Kasumi-1 (cell line): ENCODE results near the gene ZNF227.
"Not testable (repeated sequence)": the region's sequence is repeated elsewhere in the genome, so short reads cannot be mapped to it uniquely, and the experiment has no call there.

Experiments
- DNase-seq, 2 experiments: peaks; one replicate each; lab custom pipeline; 2025; lab: John Stamatoyannopoulos, UW

ZNF227 gene

DNA sequence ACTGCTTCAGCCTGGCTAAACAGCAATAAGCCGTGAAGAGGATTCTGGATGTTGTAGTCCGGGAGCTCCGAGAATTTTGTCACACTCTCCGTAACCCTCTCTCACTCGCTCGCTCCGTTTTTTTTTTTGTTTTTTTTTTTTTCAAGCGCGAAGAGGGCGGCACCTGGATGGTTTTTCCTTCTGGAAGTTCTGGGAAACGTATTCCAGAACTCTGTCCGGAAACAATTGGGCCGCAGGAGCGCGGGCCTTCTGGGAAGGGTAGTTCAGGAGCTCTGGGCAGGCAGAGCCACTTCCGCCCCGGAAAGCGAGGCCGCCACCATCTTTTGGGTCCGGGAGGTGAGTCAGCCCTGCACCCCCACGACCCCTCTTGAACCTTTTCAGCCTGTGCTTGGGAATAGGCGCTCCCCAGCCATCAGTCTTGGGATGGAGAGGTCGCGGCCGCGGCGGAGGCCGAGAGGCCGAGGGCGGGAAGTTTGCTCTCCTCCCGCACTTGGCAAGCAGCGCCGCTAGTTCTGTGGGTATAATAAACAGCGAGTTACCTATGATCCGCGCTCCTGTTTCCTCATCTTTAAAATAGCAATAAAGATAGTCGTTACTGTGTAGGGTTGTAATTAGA, at the start of gene ZNF227:
ZNF227 (plus strand) TSS at position 283 of the 616 bp plus-strand sequence. CDS start 5,261 bp downstream, outside the sequence.
- peak; percentile 85 to 87 for DNase-seq

DNA sequence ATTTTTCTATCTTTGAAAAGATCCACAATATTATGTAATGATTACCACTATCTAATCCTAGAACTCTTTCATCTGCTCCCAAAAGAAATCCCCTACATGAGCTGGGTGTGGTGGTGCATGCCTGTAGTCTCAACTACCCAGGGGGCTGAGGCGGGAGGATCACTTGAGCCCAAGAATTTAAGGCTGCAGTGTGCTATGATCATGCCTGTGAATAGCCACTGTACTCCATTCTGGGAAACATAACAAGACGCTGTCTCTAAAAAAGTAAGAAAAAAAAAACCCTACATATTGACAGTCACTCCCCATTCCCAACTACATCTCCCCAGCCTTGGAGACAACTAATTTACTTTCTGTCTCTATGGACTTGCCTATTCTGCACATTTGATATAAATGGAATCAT, 48.5 kb upstream of the ZNF227 start:
- no peak for DNase-seq

DNA sequence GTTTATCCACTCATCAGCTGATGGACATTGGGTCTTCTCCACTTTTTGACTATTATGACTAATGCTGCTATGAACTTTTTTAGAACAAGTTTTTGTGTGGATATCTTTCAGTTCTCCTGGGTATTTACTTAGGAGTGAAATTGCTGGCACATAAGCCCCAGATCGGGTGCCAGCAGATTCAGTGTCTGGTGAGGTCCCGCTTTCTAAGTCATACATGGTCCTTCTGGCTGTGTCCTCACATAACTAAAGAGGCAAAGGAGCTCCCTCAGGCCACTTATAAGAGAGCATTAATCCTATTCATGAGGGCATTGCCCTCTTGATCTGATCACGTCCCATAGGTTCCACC, 48.0 kb upstream of the ZNF227 start:
- DNase-seq: no peak

DNA sequence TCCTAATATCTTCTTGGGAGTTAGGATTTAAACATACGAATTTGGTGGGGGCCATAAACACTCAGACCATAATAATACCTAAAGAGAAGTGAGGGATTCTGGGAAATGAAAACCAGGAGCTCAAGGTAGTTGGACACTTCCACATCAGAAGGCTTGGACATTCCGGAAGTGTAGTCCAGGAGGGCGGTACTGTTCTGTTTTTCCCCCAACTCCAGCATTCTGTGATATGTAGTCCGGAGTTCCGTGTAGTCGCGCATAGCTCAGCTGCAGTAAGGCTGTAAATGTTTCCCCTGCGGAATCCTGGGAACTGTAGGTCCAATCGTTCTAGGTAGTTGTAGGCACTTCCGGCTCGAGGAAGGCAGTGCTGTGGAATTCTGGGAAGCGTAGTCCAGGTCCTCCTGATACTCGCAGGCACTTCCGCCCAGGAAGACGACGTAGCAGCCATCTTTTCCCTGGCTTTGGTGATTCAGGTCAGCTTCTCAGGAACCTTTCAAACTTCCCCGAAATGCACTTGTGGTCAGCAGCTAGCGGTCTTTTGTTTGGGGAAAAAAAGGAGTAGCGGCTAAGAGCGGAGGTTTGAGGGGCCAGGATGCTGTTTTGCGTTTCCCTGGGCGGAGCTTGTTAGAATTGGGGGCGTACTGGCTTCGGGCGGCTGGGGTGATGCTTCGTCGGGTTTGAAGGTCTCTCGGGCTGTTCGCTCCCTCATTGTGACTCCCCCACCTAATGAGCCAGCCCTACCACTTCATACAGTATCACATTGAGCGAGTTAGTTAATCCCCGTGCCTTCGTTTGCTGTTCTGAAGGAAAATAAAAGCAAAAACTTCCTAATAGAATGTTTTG, 47.4 kb upstream of the ZNF227 start, which contains the start of gene ZNF226:
ZNF226 (plus strand) TSS at position 428 of the 840 bp plus-strand sequence. CDS start 4,981 bp downstream, outside the sequence.
- peak; percentile 99 to 100 for DNase-seq

DNA sequence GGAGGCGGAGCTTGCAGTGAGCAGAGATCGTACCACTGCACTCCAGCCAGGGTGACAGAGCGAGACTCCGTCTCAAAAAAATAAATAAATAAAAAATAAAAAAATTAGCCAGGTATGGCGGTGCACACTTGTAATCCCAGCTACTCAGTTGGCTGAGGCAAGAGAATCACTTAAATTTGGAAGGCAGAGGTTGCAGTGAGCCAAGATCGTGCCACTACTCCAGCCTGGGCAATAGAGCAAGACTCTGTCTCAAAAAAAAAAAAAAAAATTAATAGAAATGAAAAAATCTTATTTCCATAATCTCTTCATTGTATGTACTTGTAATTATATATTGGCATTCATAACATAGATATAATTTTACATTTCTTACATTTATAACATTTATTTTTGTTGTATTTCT, 41.7 kb upstream of the ZNF227 start:
- not testable (repeated sequence) for DNase-seq

DNA sequence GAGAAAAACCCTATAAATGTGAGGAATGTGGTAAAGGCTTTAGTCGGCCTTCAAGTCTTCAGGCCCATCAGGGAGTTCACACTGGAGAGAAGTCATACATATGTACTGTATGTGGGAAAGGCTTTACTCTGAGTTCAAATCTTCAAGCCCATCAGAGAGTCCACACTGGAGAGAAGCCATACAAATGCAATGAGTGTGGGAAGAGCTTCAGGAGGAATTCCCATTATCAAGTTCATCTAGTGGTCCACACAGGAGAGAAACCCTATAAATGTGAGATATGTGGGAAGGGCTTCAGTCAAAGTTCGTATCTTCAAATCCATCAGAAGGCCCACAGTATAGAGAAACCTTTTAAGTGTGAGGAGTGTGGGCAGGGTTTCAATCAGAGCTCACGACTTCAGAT, 35.7 kb upstream of the ZNF227 start:
- no peak for DNase-seq

DNA sequence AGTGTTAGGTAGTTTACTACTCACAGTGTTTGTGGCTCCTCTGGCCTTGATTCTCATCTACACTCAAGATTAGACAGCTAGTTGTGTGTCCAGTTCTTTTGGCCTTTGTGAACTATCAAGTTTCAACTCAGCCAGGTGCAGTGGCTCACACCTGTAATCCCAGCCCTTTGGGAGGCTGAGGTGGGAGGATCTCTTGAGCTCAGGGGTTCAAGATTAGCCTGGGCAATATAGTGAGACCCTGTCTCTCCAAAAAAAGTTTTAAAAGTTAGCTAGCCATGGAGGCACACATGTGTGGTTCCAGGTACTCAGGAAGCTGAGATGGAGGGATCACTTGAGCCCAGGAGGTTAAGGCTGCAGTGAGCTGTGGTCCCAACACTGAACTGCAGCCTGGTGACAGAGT, 31.4 kb upstream of the ZNF227 start:
- no peak for DNase-seq

DNA sequence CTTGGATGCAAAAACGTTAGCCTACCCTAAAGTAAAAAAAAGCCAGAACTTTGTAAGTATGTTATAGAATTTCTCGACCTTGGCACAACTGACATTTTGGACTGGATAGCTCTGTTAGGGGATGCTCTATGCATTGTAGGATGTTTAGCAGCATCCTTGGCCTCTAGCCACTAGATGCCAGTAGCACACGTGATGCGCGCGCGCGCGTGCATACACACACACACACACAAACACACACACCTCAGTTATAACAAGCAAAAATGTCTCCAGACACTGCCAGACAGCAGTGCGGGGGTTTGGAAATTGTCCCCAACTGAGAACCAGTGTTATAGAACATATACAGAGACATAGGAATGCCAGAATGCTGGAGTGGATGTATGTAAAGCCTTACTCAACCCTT, 30.2 kb upstream of the ZNF227 start:
- no peak for DNase-seq

DNA sequence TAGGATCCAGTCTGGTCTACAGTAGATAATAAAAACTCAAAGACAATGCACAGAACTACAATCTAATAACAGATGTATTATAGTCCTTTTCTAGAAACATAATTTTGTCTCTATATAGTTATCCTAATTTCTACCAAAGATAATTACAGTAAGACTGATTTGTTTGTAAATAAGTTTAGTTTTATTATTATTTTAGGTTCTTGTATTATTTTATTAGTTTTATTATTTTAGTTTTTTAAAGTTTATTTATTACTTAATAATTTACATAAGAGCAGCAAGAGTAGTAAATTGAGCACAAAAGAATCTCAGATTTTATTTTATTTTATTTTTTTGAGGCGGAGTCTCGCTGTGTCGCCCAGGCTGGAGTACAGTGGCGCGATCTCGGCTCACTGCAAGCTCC, 22.3 kb upstream of the ZNF227 start:
- DNase-seq: no peak

DNA sequence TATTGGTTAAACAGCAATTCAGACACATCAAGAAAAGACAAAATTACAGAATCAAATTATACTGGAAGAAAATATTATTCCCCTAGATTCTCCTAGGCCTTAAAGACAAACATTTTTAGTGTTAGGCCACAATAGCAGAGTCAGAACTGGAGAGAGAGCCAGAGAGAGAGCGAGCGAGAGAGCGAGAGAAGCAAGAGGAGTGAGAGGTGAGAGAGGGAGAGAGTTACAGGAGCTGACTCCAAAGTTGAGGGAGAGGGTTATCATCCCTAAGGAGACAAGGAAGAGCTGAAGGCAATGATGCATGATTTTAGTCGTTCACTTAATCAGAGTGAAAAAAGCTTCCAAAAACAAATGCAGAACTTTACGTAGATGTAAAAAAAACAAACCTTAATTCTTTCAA, 20.2 kb upstream of the ZNF227 start:
- DNase-seq: no peak

DNA sequence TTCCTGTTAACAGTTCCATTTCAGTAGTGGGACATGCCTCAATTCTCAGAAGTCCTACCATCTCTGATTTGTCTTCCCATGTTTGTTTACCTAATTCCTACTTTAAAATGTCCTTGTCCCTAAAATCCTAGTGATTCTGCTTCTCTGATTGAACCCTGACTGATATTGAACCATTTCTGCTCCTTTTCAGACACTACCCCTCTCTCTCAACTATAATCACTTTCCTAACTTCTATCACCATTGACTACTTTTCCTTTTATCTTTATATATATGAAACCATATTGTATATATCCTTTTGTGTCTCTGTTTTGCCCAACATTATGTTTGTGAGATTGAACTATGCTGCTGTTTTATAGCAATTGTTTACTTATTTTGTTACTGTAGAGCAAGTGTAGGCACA, 15.6 kb upstream of the ZNF227 start:
- no peak for DNase-seq

DNA sequence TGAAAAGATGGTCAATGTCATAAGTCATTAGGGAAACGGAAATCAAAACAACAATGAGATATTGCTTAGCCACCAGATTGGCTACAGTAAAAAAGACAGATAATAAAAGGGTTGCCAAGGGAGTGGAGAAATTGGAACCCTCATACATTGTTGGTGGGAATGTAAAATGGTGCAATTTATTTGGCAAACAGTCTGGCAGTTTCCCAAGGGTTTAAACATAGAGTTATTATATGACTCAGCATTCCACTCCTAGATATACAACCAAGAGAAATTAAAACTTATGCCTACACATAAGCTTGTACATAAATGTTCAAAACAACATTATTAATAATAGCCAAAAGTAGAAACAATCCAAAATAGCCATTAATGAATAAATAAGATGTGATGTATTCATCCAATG, 9.9 kb upstream of the ZNF227 start:
- no peak for DNase-seq

DNA sequence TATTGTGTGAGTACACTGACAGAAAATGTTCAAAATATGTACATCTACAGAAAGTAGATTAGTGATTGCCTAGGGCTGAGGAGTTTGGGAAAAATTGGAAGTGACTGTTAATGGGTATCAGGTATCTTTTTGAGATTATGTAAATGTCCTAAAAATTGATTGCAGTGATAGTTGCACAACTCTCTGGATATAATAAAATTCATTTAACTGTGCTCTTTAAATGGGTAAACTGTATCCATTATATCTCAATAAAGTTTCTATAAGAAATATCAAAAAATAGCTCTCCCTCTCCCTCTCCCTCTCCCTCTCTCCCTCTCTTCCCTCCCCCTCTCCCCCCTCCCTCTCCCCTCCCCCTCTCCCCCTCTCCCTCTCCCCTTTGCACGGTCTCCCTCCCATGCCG, 9.4 kb upstream of the ZNF227 start:
- no peak for DNase-seq

DNA sequence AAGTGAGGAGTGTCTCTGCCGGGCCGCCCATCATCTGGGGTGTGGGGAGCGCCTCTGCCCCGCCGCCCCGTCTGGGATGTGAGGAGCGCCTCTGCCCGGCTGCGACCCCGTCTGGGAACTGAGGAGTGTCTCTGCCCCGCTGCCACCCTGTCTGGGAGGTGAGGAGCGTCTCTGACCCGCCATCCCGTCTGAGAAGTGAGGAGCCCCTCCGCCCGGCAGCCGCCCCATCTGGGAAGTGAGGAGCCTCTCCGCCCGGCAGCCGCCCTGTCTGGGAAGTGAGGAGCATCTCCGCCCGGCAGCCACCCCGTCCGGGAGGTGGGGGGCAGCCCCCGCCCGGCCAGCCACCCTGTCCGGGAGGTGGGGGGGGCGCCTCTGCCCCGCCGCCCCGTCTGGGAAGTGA, 8.5 kb upstream of the ZNF227 start:
- DNase-seq: not testable (repeated sequence)

DNA sequence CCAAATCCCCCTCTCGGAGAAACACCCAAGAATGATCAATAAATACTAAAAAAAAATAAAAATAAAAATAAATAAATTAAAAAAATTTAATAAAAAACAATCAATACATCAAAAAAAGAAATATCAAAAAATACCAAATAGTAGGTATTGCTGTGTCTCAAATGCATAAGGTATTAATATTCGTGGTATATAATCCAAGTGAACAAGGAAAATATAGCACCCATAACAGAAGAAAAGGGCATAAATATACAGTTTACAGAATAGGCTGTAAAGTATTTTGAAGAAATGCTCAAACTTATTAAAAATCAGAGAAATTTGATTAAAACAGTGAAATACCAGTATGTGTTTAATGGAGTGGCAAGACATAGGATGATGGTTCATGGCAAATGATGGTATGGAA, 7.6 kb upstream of the ZNF227 start:
- no peak for DNase-seq

DNA sequence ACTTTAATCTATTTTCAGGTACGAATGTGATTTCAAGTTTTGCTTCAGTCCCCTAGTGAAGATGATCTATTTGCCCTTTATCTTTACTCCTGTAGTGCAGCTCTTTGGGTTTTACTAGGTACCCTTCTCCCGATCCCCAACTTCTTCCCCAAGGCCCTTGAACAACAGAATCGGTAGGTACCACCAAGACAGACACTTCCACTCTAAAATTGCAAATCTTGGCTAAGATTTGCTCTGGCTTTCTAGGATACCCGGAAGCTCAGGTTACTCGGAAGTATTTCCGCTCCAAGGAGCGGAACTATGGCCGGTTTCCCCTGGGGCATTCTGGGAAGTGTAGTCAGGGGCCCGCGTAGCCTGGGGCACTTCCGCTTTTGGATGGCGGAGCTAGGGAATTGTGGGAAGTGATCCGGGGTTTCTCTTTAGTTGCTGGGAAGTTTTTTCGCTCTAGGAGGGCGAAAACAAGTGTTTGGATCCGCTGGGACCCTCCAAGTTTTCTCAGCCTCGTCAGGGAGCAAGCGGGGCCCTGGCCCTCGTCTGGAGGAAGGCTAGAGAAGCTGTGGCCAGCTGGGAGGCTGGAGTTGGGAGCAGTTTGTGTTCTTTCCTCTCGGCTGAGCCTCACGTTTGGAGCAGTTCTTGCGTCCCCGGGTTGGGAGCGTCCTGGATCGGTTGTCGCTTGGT, 5.1 kb upstream of the ZNF227 start:
- peak; percentile 95 to 98 for DNase-seq

DNA sequence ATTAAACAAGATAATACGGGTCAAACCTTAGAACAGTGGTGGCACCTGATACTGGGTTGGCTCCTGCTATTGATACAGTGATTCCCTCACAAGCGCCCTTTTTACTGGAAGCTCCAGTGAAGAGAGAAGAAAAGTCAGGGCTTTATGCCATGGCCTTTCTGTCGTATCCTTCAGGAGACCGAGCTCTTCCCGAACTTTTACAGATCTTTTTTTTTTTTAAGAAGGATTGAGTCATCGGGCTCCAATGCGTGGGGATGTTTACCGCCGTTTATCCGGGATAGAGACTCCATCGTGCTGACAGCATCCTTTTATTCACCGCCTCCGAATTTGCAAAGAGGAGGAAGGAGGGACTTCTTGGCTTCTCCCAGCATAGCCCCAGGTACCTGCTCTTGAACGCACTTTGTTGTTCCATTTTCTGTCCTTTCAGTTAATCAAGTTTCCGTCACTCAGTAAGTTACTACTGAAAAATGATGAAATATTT, 574 bp downstream of the ZNF227 start:
- peak in 1 of 2 experiments; percentile 45 for DNase-seq

DNA sequence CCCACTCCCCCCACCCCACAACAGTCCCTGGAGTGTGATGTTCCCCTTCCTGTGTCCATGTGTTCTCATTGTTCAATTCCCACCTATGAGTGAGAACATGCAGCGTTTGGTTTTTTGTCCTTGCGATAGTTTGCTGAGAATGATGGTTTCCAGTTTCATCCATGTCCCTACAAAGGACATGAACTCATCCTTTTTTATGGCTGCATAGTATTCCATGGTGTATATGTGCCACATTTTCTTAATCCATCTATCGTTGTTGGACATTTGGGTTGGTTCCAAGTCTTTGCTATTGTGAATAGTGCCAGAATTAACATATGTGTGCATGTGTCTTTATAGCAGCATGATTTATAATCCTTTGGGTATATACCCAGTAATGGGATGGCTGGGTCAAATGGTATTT, 7.6 kb downstream of the ZNF227 start:
- DNase-seq: not testable (repeated sequence)

DNA sequence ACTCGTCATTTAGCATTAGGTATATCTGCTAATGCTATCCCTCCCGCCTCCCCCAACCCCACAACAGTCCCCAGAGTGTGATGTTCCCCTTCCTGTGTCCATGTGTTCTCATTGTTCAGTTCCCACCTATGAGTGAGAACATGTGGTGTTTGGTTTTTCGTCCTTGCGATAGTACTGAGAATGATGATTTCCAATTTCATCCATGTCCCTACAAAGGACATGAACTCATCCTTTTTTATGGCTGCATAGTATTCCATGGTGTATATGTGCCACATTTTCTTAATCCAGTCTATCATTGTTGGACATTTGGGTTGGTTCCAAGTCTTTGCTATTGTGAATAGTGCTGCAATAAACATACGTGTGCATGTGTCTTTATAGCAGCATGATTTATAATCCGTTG, 8.4 kb downstream of the ZNF227 start:
- DNase-seq: not testable (repeated sequence)

DNA sequence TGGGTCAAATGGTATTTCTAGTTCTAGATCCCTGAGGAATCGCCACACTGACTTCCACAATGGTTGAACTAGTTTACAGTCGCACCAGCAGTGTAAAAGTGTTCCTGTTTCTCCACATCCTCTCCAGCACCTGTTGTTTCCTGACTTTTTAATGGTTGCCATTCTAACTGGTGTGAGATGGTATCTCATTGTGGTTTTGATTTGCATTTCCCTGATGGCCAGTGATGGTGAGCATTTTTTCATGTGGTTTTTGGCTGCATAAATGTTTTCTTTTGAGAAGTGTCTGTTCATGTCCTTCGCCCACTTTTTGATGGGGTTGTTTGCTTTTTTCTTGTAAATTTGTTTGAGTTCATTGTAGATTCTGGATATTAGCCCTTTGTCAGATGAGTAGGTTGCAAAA, 9.0 kb downstream of the ZNF227 start:
- not testable (repeated sequence) for DNase-seq

DNA sequence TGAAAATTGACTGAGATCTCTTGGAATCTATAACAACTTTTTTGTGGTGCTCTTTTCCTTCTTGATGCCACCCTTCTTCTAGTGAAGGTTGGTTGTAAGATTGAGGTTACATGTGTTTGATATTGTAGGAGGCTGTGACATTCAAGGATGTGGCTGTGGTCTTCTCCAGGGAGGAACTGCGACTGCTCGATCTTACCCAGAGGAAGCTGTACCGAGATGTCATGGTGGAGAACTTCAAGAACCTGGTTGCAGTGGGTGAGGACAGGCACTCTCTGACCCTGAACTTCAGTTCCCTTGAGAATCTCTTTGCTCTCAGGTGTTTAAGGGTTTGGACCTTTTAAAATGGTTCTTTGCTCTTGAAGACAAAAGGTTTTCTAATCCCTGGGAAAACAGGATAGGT, 16.0 kb downstream of the ZNF227 start:
- DNase-seq: no peak

DNA sequence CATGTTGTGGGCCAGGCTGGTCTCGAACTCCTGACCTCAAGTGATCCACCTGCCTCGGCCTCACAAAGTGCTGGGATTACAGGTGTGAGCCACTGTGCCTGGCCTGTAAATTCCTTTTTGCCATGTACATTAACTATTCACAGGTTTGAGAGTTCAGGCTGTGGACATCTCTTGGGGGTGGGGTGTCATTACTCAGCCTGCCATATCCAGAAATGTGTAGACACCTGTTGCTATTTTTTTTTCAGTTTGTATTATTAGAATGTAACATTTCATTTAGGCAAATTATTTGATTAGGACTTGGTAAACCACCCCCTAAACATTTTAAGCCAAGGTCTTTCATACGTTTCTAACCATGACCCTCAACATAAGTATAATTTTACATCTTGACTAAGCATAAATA, 20.5 kb downstream of the ZNF227 start:
- DNase-seq: no peak

DNA sequence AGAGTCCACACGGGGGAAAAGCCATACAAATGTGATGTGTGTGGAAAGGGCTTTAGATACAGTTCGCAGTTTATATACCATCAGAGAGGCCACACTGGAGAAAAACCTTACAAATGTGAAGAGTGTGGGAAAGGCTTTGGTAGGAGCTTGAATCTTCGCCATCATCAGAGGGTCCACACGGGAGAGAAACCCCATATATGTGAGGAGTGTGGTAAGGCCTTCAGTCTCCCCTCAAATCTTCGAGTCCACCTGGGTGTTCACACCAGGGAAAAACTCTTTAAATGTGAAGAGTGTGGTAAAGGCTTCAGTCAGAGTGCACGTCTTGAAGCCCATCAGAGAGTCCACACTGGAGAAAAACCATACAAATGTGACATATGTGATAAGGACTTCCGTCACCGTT, 24.1 kb downstream of the ZNF227 start:
- no peak for DNase-seq
